Sciatic nerve (tissue), 2 donors: Measurements from ENCODE around the gene NKX2-2. TPM values are rescaled to one million over a fixed set of nuclear protein-coding genes. Genes with fewer than 3 reads are reported as not detected.

Experiments used
- ATAC-seq: fragments of 200-7000 bp; cut with Tn5 transposase; one replicate; pipeline ENCODE4 v1.9.1; 2020; ENCODE audit warnings: mild to moderate bottlenecking, moderate library complexity
- DNase-seq: peaks from one replicate; pipeline ENCODE4 v3.0.0-alpha.2; 2020; ENCODE audit warnings: low spot score
- intact Hi-C: fragments of 100-400 bp; cut with DNase I; formaldehyde crosslinking; loops from one replicate; pipeline ENCODE4 v1.14.2; 2022
- total RNA-seq: library from RNA; stranded (reverse); fragmentation: NEBNext Ultra II Directional; extraction: Animal tissue kit (Norgen Biotek cat#: 25700); gene quantifications from one replicate; pipeline ENCODE4 v1.2.1, GENCODE V29; 2021
- donor health status: DM: no; HTN: no; CAD: no.
- donor health status: DM: no; HTN: no; CAD: no.

Gene NKX2-2
- not detected for total RNA-seq

GRCh38 chr20:21513881-21514540 lies at the start of gene NKX2-2:
Gene NKX2-2 (minus strand): TSS chr20:21514064. CDS start chr20:21513669, 395 bp downstream.
- ATAC-seq: no peak
- DNase-seq: no peak
- intact Hi-C loops: no loop called here

- DNase-seq (no peak), ATAC-seq (no peak)
- intact Hi-C loops: no loop called here
These were observed 48.8 kb upstream of the NKX2-2 start for GRCh38 chr20:21562656-21563055.

DNA sequence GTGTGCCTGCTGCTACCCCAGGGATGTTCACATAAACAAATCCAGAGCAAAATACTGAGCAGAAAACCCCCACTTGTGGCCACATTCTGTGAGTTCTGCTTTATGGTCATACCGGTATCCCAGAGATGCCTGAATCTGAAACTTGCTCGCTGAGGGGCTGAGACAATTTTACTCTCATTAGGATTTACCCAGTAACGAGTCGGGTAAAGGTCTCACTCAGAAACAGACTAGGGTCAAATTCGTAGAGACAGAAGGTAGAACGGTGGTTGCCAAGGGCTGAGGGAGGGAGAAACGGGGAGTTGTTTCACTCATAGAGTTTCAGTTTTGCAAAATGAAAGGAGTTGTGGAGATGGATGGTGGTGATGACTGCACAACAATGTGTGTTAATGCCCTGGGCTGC lies 45.4 kb upstream of the NKX2-2 start:
- DNase-seq: no peak
- intact Hi-C loops: no loop called here
- ATAC-seq: no peak

GRCh38 chr20:21557241-21558020 lies 43.6 kb upstream of the NKX2-2 start:
- ATAC-seq (no peak), DNase-seq (no peak)
- intact Hi-C loops: no loop called here

DNA sequence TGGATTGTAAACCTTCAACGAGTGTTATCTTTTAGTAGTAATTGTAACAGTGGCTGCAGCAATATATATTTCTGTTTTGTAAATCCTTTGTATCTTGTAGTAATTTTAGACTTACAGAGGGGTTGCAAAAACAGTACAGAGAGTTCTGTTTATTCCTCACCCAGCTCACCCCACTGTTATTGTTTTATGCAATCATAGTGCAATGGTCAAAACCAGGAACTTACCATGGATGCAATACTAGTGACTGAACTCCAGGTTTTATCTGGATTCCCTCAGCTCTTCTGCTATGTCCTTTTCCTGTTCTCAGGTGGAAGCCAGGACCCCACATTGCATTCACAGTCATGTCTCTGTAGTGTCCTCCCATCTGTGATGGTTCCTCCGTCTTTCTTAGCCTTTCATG lies 42.5 kb upstream of the NKX2-2 start:
- intact Hi-C loops: no loop called here
- DNase-seq (no peak), ATAC-seq (no peak)

- DNase-seq (no peak), ATAC-seq (no peak)
- intact Hi-C loops: no loop called here
These were observed 41.7 kb upstream of the NKX2-2 start for GRCh38 chr20:21555470-21556120.

- intact Hi-C loops: no loop called here
- DNase-seq: no peak
- ATAC-seq: no peak
These were observed 41.1 kb upstream of the NKX2-2 start for GRCh38 chr20:21554985-21555384.

DNA sequence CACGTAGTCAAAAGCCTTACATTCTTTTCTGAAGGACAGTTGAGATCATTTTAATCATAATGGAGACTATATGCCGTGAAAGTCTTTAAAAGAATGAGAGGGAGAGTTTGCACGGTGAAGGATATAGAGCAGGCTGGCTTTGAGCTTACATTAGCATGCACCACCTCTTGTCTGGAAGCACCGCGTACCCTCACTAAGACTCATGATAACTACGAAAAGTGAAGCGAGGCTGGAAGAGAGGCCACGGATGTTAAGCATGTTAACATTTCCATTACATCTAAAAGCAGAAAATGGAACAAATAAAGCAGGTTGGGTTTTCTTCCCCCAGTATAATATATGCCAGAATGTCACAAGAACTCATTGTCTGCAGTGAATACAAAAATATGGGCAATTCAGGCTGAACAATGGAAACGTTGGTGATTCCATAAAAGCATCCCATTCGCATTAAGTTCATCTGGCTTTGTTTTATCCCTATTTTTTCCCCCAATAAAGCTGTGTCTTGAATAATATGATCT lies 40.6 kb upstream of the NKX2-2 start:
- ATAC-seq: no peak
- no peak for DNase-seq
- intact Hi-C loops: no loop called here

DNA sequence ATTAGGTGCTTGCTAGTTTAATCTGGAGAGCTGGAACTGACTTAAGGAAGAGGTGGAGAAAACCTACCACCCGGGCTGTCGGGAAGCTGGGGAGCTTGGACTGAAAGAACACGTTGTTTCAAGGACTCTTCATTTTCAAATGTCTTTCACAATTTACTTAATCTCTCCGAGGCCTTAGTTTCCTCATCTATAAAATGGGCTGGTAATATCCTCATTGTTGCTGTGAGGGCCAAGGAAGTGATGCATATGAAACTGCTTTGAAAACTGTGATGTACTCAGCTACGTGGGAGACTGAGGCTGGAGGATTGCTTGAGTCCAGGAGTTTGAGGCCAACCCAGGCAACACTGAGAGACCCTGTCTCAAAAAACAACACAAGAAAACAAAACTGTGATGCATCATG lies 36.7 kb upstream of the NKX2-2 start:
- DNase-seq (no peak), ATAC-seq (no peak)
- intact Hi-C loops: no loop called here

GRCh38 chr20:21548390-21549035 lies 34.6 kb upstream of the NKX2-2 start:
- no peak for ATAC-seq
- intact Hi-C loops: no loop called here
- no peak for DNase-seq

DNA sequence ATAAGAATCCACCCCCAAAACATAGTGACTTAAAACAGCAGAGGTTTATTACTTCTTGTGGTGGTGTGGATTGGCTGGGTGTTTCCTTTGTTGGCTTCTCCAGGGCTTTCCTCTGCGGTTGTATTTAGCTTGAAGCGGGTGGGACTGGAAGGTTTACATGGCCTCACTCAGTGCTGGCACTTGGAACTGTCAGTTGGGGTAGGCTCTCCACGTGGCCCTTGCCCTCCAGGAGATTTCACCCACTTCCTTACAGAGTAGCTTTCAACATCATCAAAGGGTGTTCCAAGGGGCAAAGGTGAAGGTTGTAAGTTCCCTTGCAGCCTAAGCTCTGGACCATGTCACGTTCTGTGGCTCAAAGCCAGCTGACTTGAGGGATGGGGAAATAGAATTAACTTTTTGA lies 32.5 kb upstream of the NKX2-2 start:
- intact Hi-C loops: no loop called here
- DNase-seq: no peak
- ATAC-seq: no peak

DNA sequence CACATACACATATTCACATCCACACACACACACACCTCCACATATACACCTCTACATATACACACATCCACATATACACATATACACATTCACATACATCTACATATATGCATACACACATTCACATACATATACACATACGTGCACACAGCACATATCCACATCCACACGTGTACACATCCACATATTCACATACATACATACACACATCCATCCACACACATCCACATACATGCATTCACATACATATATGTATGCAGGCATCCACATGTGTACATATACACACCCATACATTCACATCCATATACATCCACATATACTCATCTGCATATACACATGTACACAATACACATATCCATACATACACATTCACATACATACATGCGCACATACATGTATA lies 25.6 kb upstream of the NKX2-2 start:
- no peak for ATAC-seq
- intact Hi-C loops: no loop called here
- no peak for DNase-seq

DNA sequence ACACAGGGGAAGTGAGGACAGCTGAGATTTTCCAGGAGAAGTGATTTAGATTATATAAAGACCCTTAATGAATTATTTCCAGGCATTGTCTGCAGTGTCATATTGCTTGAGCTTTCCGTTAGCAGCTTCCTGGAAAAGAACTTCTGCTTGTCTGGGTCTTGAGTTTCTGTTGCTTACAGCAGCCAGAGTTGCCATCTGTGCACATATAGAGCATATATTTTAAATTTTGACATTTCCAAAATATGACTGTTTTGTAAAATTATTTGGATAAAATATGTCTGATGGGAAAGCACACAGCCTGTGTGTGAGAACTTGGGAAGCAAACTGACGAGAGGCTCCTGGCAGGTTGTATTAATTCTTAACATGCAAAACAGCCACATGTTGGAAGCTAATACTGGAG lies 21.0 kb upstream of the NKX2-2 start:
- intact Hi-C loops: no loop called here
- ATAC-seq (no peak), DNase-seq (no peak)

- intact Hi-C loops: no loop called here
- DNase-seq (no peak), ATAC-seq (no peak)
These were observed 20.6 kb upstream of the NKX2-2 start for GRCh38 chr20:21534453-21534852.

- intact Hi-C loops: no loop called here
- no peak for DNase-seq
- ATAC-seq: no peak
These were observed 16.0 kb upstream of the NKX2-2 start for GRCh38 chr20:21529863-21530262.

DNA sequence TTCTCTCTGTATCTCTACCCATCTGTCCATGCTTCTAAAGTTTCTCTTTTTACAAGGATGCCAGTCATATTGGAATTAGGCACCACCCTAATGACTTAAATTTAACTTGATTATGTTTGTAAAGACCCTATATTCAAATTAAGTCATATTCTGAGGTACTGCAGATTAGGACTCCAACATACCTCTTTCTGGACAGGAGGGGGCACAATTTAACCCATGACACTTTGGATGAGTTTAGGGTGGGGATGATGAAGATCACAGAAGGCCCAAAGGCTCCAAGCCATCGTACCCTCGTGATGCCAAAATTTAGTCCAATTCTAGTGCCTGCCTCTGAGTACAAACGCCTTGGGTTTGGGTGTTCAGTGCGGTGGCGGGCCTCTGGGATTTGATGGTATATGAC lies 15.0 kb upstream of the NKX2-2 start:
- intact Hi-C loops: no loop called here
- DNase-seq (no peak), ATAC-seq (no peak)

- DNase-seq (no peak), ATAC-seq (no peak)
- intact Hi-C loops: no loop called here
These were observed 14.0 kb upstream of the NKX2-2 start for GRCh38 chr20:21527908-21528307.

- no peak for ATAC-seq
- intact Hi-C loops: no loop called here
- DNase-seq: no peak
These were observed 12.9 kb upstream of the NKX2-2 start for GRCh38 chr20:21526776-21527175.

DNA sequence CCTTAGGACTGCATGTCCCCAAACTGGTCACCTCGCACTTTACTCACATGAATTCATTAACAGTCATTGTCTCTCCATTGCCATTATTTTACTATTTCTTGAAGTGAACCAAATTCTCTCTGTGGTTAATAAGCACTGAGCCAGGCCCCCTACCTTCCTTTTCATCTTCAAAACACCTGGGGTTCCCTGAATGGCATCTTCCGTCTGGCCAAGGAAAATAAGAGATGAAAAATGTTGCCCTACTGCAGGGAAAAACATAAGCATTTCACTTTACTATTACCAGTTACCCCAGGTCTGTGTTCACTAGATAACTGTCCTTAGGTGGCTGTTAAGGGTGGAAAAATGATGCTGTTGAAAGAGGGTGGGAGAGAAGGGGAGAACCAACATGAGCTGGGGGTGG lies 10.0 kb upstream of the NKX2-2 start:
- intact Hi-C loops: no loop called here
- ATAC-seq: no peak
- DNase-seq: no peak
